ENCODE measurements around the gene FRMD8.

FRMD8 gene

DNA sequence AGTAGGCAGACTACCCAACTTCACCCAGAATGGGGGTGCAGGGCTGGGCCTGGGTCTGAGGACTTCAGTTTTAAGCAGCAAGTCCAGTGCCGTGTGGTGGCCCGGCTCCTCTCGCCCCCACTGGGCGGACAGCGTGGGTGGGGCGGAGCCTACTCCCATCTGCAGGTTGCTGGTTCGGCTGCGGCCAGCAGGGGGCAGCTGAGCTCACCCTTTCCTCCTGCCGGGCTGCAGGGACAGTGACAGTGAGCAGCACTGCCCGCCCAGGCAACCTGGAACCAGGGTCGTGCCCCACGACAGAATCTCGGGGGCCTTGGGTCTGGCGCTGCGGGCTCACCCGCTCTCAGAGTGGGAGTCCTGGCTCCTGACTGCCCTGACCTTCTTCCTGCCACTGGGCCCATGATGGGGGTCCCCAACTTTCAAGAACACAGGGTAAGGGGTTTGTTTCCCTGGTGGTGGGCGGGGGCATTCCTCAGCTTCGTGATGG, 29.9 kb downstream of the FRMD8 start:
- DNase-seq = peak; percentile 93

DNA sequence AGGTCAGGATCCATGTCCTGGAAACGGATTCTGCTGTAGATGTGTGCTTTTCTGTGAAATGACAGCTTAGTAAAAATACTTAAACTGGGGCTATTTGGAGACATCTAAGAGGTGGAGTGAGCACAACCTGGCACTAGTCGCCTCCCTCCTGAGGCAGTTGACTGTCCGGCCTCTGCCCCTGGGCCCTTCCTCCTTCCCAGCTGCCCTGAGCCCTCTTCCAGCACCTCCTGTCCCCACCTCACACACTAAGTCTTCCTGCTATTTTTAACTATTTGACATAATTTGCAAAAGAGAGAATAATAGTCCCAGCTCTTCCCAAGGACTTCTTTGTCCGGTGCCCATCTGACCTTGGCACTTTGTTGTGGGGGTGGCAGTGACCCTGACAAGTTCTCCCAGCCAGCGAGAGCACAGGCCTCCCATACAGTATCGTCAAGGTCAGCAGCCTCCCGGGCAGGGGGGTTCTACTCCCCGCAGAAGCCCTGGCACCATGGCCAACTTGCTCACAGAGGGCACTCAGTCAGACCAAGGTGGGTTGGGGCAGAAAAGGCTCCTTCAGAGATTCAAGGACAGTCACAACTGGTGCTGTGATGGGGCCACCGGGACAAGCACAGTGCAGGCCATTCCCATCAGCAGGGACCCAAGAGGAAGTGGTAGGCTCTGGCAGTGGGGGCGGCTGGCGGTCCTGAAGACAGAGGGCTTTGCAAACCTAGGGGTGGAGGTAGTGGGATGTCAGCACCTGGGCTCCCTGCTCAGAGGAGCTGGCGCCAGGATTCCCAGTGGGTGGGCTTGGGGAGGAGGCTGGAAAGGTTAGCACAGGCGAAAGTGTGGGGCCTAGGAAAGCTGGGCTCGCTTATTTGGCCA, 30.6 kb downstream of the FRMD8 start:
- DNase-seq = peak; percentile 58

DNA sequence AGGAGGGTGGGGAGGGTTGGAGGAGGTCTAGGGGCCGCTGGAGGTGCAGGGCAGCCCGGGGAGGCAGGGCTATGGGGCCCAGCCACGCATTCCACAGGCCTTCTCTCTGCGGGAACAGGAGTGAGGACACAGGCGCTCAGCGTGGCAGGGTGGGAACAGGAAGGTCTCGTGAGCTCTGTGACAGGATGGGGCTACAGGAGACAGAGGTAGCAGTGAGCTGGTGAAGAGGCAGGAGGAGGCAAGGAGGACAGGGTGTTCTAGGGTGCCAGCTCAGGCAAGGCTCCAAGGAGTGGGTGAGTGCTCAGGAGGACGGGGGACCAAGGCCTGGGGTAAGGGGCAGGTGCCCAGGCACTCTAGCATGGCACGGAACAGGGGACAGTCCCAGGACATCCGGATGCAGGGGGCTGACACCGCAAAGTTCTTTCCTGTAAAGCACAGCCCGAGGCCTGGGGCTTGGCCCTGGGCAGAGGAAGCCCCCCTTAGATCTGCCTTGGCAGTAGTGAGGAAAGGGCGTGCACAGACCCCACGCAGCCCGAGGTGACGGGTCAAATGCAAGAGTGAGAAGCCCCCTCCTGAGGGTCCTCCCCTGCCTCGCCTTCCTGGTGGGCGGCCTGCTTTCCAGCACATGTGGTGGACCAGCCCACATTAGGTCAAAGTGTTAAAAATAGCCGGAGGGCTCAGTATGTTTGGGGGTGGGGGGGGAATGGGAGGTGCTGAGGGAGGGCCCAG, 31.4 kb downstream of the FRMD8 start:
- peak; percentile 66 for DNase-seq

DNA sequence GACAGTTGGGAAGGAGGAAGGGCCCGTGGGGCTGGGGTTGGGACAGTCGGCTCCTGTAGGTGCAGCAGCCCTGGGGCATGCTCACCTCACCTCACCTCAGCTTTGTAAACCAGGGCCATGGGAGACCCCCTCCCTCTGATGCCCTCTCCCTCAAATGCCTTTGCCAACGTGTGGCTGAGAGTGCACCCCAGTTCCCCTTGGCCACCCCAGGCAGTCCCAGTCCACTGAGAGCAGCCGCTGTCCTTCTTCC, 31.9 kb downstream of the FRMD8 start:
- DNase-seq = no peak

DNA sequence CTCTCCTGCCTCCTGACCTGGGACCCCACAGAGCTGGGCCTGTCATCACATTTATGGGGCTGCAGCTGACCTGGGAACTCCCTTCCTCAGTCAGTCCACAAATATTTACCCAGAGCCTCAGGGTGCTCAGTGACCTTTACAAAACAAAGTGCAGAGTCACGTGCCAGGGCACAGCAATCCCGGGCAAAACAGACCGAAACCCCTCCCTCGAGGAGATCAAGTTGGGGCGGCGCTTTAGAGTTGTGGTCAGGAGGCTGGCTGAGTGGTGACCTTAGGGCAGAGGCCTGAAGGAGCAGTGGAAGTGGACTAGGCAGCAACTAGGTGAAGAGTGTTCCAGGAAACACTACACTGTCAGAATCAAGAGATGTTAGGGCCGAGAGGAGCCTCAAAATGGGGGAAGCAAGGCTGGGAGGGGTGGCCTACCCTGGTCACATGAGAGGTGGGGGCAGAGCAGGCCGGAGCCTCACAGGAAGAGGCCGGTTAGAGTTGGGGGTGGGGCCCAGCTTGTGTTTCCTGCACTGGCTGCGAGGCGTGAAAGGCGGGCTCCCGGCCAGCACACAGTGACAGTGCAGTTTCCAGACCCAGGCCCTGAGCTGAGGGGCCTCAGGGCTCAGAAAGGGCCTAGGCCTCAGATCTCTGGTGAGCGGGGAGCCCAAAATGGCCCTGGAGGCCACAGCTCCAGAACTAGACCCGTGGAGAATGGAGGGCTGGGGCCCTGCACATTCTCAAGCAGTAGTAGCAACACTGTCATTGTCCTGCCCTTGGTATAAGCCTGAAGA, 32.4 kb downstream of the FRMD8 start:
- peak; percentile 98 for DNase-seq

DNA sequence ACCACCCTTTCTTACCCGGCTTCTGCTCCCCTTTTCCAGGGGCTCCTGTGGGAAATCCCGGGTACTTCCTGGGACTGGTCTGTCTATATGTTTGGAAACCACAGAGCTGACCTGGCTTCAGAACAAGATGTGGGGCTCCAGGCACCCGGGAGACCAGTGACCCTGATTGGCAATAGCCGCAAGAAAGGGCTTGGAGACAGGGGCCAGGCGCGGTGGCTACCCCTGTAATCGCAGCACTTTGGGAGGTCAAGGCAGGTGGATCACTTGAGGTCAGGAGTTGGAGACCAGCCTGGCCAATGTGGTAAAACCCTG, 33.0 kb downstream of the FRMD8 start:
- no peak for DNase-seq

DNA sequence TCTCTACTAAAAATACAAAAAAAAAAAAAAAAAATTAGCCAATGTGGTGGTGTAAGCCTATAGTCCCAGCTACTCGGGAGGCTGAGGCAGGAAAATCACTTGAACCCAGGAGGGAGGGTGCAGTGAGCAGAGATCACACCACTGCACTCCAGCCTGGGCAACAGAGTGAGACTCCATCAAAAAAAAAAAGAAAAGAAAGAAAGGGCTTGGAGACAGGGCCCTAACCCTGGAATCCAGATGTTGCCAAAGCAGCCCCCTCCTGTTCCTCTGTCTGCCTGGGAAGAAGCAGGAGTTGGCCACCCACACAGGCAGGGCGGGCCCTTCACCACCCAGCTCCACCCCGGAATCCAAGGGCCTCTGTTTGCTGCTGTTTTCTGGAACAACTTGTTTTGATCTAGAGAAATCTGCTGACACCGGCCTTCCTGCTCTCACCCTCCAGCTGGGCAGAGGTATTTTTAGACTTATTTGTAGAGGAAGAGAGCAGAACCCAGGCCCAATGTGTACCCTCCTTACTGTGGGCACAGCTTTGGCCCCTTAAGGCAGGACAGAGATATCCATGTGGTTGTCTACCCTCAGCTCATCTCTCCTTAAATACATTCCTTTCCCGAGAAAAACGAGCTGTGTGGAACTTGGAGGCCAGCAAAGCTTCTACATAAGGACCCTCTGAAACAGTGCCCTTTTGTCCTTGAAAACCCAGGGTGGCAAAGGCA, 33.5 kb downstream of the FRMD8 start:
- DNase-seq = peak; percentile 96

DNA sequence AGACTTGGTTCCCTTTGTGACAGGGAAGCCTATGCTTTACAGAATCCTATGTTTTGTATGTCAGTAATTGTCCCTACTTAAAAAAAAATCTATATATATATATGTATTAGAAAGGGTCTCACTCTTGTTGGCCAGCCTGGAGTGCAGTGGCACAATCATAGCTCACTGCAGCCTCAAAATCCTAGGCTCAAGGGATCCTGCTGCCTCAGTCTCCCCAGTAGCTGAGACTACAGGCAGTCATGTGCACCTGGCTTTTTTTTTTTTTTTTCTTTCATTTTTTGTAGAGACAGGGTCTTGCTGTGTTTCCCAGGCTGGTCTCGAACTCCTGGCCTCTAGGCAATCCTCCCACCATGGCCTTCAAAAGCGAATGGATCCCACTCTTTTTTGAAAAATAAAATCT, 34.1 kb downstream of the FRMD8 start:
- no peak for DNase-seq

DNA sequence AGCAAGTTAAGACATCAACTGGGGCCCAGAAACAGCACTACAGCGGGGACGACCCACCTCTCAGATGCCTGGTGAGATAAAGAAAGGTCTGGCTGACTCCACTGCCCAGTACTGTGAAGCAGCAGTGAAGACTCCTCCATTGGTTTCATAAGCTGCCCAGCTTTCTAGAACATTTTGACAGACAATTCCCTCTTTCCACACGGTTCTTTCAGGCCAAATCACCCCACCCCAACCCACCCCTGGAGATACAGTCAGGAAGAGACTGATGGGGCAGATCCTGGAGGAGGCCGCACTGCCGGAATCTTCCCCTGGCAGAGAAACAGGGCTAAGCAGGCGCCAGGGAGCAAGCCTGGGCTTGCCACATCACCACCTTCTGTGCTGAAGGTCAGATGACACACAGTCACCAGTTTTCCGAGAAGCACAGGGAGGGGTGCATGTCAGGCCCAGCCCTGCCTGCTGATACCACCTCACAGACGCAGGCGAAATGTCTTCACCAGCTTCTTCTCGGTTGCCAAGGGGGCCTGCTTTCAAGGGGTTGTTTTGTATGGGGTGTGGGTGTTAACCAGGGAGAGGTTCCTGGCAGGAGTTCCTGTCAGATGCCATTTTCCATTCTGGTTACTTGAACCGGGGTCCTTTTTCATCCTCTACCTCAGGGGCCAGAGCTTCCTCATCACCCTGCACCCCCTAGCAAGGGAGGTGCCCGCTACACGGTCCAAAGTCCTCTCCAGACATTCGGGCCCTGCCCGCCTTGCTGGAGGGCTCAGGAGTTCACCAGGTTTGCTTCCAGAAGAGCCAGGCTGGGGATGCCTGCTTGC, 34.7 kb downstream of the FRMD8 start:
- DNase-seq = peak; percentile 99

DNA sequence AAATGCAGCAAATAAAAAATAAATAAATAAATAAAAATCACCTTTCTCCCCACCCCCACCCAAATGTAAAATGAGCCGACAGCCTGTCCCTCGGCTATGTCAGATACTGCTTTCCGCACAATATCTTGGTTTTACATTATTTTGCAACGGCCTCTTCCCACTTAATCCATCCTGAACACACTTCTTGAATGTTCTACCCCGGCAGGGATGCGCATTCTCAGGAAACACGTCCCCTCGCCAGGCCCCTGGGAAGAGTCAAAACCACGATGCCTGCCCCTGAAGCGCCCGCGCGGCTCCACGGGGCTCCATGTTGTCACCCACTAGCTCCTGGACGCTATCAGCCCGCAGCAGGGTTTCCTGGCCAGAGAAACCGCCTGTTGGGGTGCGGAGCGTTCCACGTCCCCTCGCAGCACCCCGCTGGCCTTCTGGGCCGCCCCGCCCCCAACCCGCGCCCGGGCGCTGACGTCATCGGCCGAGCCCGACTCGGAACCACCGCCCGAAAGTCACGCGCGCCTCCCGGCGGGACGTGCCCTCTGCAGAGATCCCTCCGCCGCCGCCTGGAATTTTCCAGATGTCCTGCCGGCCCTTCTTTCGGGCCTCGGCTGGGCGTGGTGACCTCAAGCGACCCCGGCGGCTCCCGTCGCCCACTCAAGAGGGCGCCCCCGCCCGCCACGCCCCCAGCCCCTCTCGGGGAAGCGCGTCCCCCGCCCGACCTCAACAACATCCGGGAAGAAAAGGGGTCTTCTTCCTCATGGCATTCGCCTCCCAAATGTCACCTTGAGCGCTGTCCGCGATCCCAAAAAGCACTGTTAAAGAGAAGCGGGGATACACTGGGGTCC, 35.6 kb downstream of the FRMD8 start:
- DNase-seq = peak; percentile 100

DNA sequence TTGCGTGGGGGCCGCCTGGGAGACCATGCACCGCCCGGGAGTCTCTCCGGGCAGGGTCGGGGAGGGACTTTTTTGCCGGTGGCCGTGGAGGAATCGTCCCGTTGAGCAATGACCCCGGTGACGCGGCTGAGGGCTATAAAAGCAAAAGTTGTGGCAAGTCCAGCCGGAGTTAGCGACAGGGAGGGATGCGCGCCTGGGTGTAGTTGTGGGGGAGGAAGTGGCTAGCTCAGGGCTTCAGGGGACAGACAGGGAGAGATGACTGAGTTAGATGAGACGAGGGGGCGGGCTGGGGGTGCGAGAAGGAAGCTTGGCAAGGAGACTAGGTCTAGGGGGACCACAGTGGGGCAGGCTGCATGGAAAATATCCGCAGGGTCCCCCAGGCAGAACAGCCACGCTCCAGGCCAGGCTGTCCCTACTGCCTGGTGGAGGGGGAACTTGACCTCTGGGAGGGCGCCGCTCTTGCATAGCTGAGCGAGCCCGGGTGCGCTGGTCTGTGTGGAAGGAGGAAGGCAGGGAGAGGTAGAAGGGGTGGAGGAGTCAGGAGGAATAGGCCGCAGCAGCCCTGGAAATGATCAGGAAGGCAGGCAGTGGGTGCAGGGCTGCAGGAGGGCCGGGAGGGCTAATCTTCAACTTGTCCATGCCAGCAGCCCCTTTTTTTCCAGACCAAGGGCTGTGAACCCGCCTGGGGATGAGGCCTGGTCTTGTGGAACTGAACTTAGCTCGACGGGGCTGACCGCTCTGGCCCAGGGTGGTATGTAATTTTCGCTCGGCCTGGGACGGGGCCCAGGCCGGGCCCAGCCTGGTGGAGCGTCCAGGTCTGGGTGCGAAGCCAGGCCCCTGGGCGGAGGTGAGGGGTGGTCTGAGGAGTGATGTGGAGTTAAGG, 36.4 kb downstream of the FRMD8 start, which contains the start of gene NEAT1:
TSS of gene NEAT1 (plus strand) at position 166 of the 883 bp plus-strand sequence.
- peak; percentile 96 for DNase-seq

DNA sequence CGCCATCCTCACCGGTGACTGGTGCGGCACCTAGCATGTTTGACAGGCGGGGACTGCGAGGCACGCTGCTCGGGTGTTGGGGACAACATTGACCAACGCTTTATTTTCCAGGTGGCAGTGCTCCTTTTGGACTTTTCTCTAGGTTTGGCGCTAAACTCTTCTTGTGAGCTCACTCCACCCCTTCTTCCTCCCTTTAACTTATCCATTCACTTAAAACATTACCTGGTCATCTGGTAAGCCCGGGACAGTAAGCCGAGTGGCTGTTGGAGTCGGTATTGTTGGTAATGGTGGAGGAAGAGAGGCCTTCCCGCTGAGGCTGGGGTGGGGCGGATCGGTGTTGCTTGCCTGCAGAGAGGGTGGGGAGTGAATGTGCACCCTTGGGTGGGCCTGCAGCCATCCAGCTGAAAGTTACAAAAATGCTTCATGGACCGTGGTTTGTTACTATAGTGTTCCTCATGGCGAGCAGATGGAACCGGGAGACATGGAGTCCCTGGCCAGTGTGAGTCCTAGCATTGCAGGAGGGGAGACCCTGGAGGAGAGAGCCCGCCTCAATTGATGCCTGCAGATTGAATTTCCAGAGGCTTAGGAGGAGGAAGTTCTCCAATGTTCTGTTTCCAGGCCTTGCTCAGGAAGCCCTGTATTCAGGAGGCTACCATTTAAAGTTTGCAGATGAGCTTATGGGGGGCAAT, 37.2 kb downstream of the FRMD8 start:
- peak; percentile 62 for DNase-seq

DNA sequence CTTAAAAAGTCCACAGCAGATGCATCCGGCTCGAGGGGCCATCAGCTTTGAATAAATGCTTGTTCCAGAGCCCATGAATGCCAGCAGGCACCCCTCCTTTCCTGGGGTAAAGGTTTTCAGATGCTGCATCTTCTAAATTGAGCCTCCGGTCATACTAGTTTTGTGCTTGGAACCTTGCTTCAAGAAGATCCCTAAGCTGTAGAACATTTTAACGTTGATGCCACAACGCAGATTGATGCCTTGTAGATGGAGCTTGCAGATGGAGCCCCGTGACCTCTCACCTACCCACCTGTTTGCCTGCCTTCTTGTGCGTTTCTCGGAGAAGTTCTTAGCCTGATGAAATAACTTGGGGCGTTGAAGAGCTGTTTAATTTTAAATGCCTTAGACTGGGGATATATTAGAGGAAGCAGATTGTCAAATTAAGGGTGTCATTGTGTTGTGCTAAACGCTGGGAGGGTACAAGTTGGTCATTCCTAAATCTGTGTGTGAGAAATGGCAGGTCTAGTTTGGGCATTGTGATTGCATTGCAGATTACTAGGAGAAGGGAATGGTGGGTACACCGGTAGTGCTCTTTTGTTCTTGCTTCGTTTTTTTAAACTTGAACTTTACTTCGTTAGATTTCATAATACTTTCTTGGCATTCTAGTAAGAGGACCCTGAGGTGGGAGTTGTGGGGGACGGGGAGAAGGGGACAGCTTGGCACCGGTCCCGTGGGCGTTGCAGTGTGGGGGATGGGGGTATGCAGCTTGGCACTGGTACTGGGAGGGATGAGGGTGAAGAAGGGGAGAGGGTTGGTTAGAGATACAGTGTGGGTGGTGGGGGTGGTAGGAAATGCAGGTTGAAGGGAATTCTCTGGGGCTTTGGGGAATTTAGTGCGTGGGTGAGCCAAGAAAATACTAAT, 38.0 kb downstream of the FRMD8 start:
- peak; percentile 80 for DNase-seq

DNA sequence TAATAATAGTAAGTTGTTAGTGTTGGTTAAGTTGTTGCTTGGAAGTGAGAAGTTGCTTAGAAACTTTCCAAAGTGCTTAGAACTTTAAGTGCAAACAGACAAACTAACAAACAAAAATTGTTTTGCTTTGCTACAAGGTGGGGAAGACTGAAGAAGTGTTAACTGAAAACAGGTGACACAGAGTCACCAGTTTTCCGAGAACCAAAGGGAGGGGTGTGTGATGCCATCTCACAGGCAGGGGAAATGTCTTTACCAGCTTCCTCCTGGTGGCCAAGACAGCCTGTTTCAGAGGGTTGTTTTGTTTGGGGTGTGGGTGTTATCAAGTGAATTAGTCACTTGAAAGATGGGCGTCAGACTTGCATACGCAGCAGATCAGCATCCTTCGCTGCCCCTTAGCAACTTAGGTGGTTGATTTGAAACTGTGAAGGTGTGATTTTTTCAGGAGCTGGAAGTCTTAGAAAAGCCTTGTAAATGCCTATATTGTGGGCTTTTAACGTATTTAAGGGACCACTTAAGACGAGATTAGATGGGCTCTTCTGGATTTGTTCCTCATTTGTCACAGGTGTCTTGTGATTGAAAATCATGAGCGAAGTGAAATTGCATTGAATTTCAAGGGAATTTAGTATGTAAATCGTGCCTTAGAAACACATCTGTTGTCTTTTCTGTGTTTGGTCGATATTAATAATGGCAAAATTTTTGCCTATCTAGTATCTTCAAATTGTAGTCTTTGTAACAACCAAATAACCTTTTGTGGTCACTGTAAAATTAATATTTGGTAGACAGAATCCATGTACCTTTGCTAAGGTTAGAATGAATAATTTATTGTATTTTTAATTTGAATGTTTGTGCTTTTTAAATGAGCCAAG, 38.9 kb downstream of the FRMD8 start:
- peak; percentile 88 for DNase-seq

DNA sequence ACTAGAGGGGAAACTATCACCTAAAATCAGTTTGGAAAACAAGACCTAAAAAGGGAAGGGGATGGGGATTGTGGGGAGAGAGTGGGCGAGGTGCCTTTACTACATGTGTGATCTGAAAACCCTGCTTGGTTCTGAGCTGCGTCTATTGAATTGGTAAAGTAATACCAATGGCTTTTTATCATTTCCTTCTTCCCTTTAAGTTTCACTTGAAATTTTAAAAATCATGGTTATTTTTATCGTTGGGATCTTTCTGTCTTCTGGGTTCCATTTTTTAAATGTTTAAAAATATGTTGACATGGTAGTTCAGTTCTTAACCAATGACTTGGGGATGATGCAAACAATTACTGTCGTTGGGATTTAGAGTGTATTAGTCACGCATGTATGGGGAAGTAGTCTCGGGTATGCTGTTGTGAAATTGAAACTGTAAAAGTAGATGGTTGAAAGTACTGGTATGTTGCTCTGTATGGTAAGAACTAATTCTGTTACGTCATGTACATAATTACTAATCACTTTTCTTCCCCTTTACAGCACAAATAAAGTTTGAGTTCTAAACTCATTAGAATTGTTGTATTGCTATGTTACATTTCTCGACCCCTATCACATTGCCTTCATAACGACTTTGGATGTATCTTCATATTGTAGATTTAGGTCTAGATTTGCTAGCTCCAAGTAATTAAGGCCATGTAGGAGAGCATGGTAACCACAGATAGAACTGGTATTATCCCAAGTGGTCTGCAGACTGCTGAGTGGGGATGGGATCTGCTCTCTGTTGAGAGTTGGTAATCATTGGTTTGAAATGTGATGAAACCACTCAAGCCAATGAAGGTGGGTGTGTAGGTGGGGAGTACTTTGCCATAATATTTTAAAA, 39.8 kb downstream of the FRMD8 start:
- peak; percentile 93 for DNase-seq

Data from suppressor macrophage treated with lipopolysaccharide for 4 hours (primary cell).